IMR-90 (cell line): ENCODE results near the gene POFUT2. TPM values are rescaled to one million over a fixed set of nuclear protein-coding genes. Genes with fewer than 3 reads are reported as not detected.

Experiments
- ATAC-seq: fragments of 200-7000 bp; cut with Tn5 transposase; 2 replicates; pipeline ENCODE4 v1.9.1; 2020; ENCODE audit warnings: low read depth, mild to moderate bottlenecking, moderate library complexity
- BruUV-seq: library from RNA; stranded (reverse); fragments of 400-500 nt; replicated peaks from 2 replicates; lab custom pipeline; 2021; lab: Mats Ljungman, UMichigan
- CTCF ChIA-PET: fragments of 300-600 bp; formaldehyde crosslinking; extraction: SDS; loops from one replicate; lab custom pipeline; 2021; ENCODE audit warnings: antibody characterized with exemption; lab: Yijun Ruan, JAX
- POLR2A ChIA-PET: fragments of 300-600 bp; sonication (Branson Sonifier 250); formaldehyde crosslinking; loops from one replicate; lab custom pipeline; 2022; ENCODE audit warnings: antibody characterized with exemption; ENCODE audit not compliant: unreplicated experiment; lab: Charles Lee
- DNase-seq: peaks from one replicate; pipeline ENCODE4 v3.0.0; 2013
- H2AFZ ChIP-seq: replicated peaks from 2 replicates; pipeline ENCODE3; 2013; ENCODE audit warnings: low read length, mild to moderate bottlenecking; ENCODE audit not compliant: poor library complexity
- H2AK5ac ChIP-seq: 2 replicates; pipeline ENCODE4 v1.6.1; 2013; ENCODE audit warnings: low read depth, low read length, inconsistent platforms
- H2AK9ac ChIP-seq: replicated peaks from 2 replicates; pipeline ENCODE3; 2013; ENCODE audit warnings: mild to moderate bottlenecking, low read depth, low read length, moderate library complexity; ENCODE audit not compliant: poor library complexity
- H2BK120ac ChIP-seq: 2 replicates; pipeline ENCODE4 v1.6.1; 2013; ENCODE audit warnings: low read depth, low read length, inconsistent platforms
- H2BK15ac ChIP-seq: 3 replicates; pipeline ENCODE4 v1.6.1; 2013; ENCODE audit warnings: low read depth, low read length, inconsistent platforms
- H2BK20ac ChIP-seq: 2 replicates; pipeline ENCODE4 v1.6.1; 2013; ENCODE audit warnings: low read depth, mild to moderate bottlenecking, inconsistent platforms, low read length, moderate library complexity
- H2BK5ac ChIP-seq: 2 replicates; pipeline ENCODE4 v1.6.1; 2013; ENCODE audit warnings: mild to moderate bottlenecking, low read depth, low read length, inconsistent platforms; ENCODE audit not compliant: poor library complexity, severe bottlenecking
- H3K14ac ChIP-seq: replicated peaks from 2 replicates; pipeline ENCODE4 v1.6.1; 2013; ENCODE audit warnings: low read depth, low read length, inconsistent platforms
- H3K18ac ChIP-seq: 2 replicates; pipeline ENCODE4 v1.6.1; 2013; ENCODE audit warnings: low read depth, low read length, control low read depth
- H3K23ac ChIP-seq: 2 replicates; pipeline ENCODE4 v1.6.1; 2013; ENCODE audit warnings: low read depth, low read length, inconsistent platforms
- H3K27ac ChIP-seq: 2 replicates; pipeline ENCODE4 v1.5.1; 2013; ENCODE audit warnings: mild to moderate bottlenecking, control low read depth, low read length; ENCODE audit not compliant: insufficient read depth
- H3K27me3 ChIP-seq: 2 replicates; pipeline ENCODE4 v1.6.1; 2013; ENCODE audit warnings: low read length; ENCODE audit not compliant: control insufficient read depth, insufficient read depth
- H3K36me3 ChIP-seq: 2 replicates; pipeline ENCODE4 v1.6.1; 2013; ENCODE audit warnings: low read length, mixed read lengths; ENCODE audit not compliant: control insufficient read depth, insufficient read depth
- H3K4ac ChIP-seq: 2 replicates; pipeline ENCODE4 v1.6.1; 2013; ENCODE audit warnings: low read depth, low read length, inconsistent platforms
- H3K4me1 ChIP-seq: 2 replicates; pipeline ENCODE4 v1.6.1; 2013; ENCODE audit warnings: low read length, mixed read lengths; ENCODE audit not compliant: control insufficient read depth, insufficient read depth
- H3K4me2 ChIP-seq: 2 replicates; pipeline ENCODE4 v1.6.1; 2013; ENCODE audit warnings: low read depth, mild to moderate bottlenecking, control low read depth, low read length, moderate library complexity
- H3K4me3 ChIP-seq: 2 replicates; pipeline ENCODE4 v1.5.1; 2013; ENCODE audit warnings: low read depth, mild to moderate bottlenecking, control low read depth, low read length, moderate library complexity; ENCODE audit not compliant: insufficient read depth
- H3K56ac ChIP-seq: 2 replicates; pipeline ENCODE4 v1.6.1; 2013; ENCODE audit warnings: low read length, inconsistent platforms; ENCODE audit not compliant: insufficient read depth; ENCODE audit errors: extremely low read depth
- H3K79me1 ChIP-seq, 2 experiments: 2 replicates each; pipeline ENCODE4 v1.6.1; 2013; ENCODE audit warnings: low read length in 2 of 2, inconsistent platforms in 1 of 2, low read depth in 1 of 2
- H3K9ac ChIP-seq: 2 replicates; pipeline ENCODE4 v1.6.1; 2013; ENCODE audit warnings: low read depth, low read length, control low read depth
- H3K9me1 ChIP-seq: 2 replicates; pipeline ENCODE4 v1.6.1; 2013; ENCODE audit warnings: low read length, inconsistent platforms; ENCODE audit not compliant: insufficient read depth
- H3K9me3 ChIP-seq: 2 replicates; pipeline ENCODE4 v1.6.1; 2013; ENCODE audit warnings: low read length; ENCODE audit not compliant: control insufficient read depth, insufficient read depth
- H4K20me1 ChIP-seq: 2 replicates; pipeline ENCODE4 v1.6.1; 2013; ENCODE audit warnings: low read length, inconsistent platforms; ENCODE audit not compliant: insufficient read depth
- H4K5ac ChIP-seq: 2 replicates; pipeline ENCODE4 v1.6.1; 2013; ENCODE audit warnings: mild to moderate bottlenecking, low read depth, low read length, control low read depth
- H4K8ac ChIP-seq, 2 experiments: 2 replicates each; pipeline ENCODE4 v1.6.1; 2013; ENCODE audit warnings: low read depth in 2 of 2, low read length in 2 of 2, control low read depth in 1 of 2, inconsistent platforms in 1 of 2
- H4K91ac ChIP-seq: 2 replicates; pipeline ENCODE4 v1.6.1; 2013; ENCODE audit warnings: low read depth, low read length, inconsistent platforms; ENCODE audit not compliant: insufficient read depth
- BHLHE40 ChIP-seq: fragments of 150-350 bp; IDR thresholded peaks from 2 replicates; pipeline ENCODE4 v1.6.1; 2016; ENCODE audit warnings: mild to moderate bottlenecking, low read depth, low read length
- CEBPB ChIP-seq: IDR thresholded peaks from 2 replicates; pipeline ENCODE4 v1.6.1; 2012; ENCODE audit warnings: low read depth, low read length, improper control_type of control experiment
- CTCF ChIP-seq: conservative IDR thresholded peaks from 2 replicates; pipeline ENCODE4 v1.5.1; 2012; ENCODE audit warnings: mild to moderate bottlenecking, low read depth, low read length, improper control_type of control experiment
- FOS ChIP-seq: fragments of 150-350 bp; IDR thresholded peaks from 2 replicates; pipeline ENCODE4 v1.6.1; 2016; ENCODE audit warnings: low read depth, low read length
- MXI1 ChIP-seq: IDR thresholded peaks from 2 replicates; pipeline ENCODE4 v1.6.1; 2012; ENCODE audit warnings: low read depth, mild to moderate bottlenecking, low read length, moderate library complexity, borderline replicate concordance
- RFX5 ChIP-seq: IDR thresholded peaks from 2 replicates; pipeline ENCODE4 v1.8.0; 2012; ENCODE audit warnings: low read depth, mild to moderate bottlenecking, low read length, moderate library complexity
- WGBS, 2 experiments: methylation state at CpG; one replicate each; pipeline versions ENCODE4 v1.1.5 to v1.1.7; 2013; ENCODE audit warnings: missing lambda C conversion rate in 2 of 2; ENCODE audit not compliant: insufficient read length in 1 of 2; ENCODE audit errors: extremely low coverage in 2 of 2; 5-methylcytosine and 5-hydroxymethylcytosine counted together
- dilution Hi-C: fragments of 300-500 bp; cut with HindIII; formaldehyde crosslinking; loops from one replicate; pipeline ENCODE4 v1.14.3; 2018; ENCODE audit warnings: low sequenced_read_pairs; ENCODE audit not compliant: unreplicated experiment
- in situ Hi-C: fragments of 300-500 bp; cut with MboI; formaldehyde crosslinking; loops from 3 replicates; pipeline ENCODE4 v1.14.3; 2019; ENCODE audit warnings: low sequenced_read_pairs, inconsistent platforms, mixed read lengths
- intact Hi-C: fragments of 100-400 bp; cut with micrococcal nuclease; formaldehyde crosslinking; loops from 2 replicates; pipeline ENCODE4 v1.10.0; 2022
- polyA plus RNA-seq, 3 experiments: library from polyadenylated mRNA; depleted of rRNA; stranded (reverse); fragments of >200 nt; gene quantifications; 2 replicates each; pipeline ENCODE4 v1.2.3, GENCODE V29; 2012; ENCODE audit warnings: low replicate concordance in 1 of 3
- total RNA-seq: library from RNA; depleted of rRNA; stranded (reverse); fragments of >200 nt; gene quantifications from 2 replicates; pipeline ENCODE4 v1.2.3, GENCODE V29; 2012

POFUT2 gene
- total and polyA plus RNA-seq, 2 of the 4 experiments (the other 2 are of a cell fraction) = 18.8 to 59.3 TPM

GRCh38 chr21:45336870-45337269 lies 49.2 kb upstream of the POFUT2 start:
- BruUV-seq = no TSS peak

More at GRCh38 chr21:45336870-45337269, 49.2 kb upstream of the POFUT2 start:
- 0 out of 2 replicates have a peak overlapping the region, but pooled peaks have one; percentile 15 for H2AK5ac ChIP-seq
- H3K9me3 ChIP-seq = no peaks in the 10 kb centered on the region
- WGBS, 2 experiments = 40% methylated on average over 1 of the region's 8 CpGs; no CpG with 5 or more reads in 1 of the 2 experiments
- no peak overlapping the region for H3K27ac ChIP-seq
- H3K36me3 ChIP-seq = no peaks in the 10 kb centered on the region
- no peak overlapping the region for H2AK9ac ChIP-seq
- H3K4ac ChIP-seq = no peak overlapping the region
- H2BK120ac ChIP-seq = peak overlapping the region; percentile 19; the same call in 1 of the 2 replicates
- no peak overlapping the region for H3K18ac ChIP-seq
- no peak overlapping the region; the same call in 1 of the 2 replicates for H4K91ac ChIP-seq
- H3K4me3 ChIP-seq = no peak overlapping the region
- no peak overlapping the region for H4K8ac ChIP-seq
- H3K79me1 ChIP-seq = no peaks in the 10 kb centered on the region
- no peaks in the 10 kb centered on the region for H4K20me1 ChIP-seq
- H2BK5ac ChIP-seq = no peak overlapping the region
- dilution Hi-C loops (no loop called here), intact Hi-C loops (no loop called here), in situ Hi-C loops (no loop called here)
- no peak overlapping the region for H3K23ac ChIP-seq
- no peak overlapping the region; the same call in 1 of the 2 replicates for H3K14ac ChIP-seq
- POLR2A ChIA-PET = no interaction called here
- peak overlapping the region; percentile 61 for H2AFZ ChIP-seq
- no peak overlapping the region; the same call in none of the 2 replicates for H2BK20ac ChIP-seq
- no peak overlapping the region; the same call in 2 of the 3 replicates for H2BK15ac ChIP-seq
- no peaks in the 10 kb centered on the region for H3K27me3 ChIP-seq
- TF ChIP-seq CTCF = no peak
- TF ChIP-seq RFX5 = no peak
- no peak for TF ChIP-seq FOS
- no peak for TF ChIP-seq CEBPB
- no peak for TF ChIP-seq MXI1
- TF ChIP-seq BHLHE40 = no peak
- no peak overlapping the region for H4K5ac ChIP-seq
- DNase-seq = peak; percentile 33
- CTCF ChIA-PET = no interaction called here
- peaks cover 15% of the 10 kb centered on the region for H3K4me1 ChIP-seq
- H3K9me1 ChIP-seq = peaks cover 5% of the 10 kb centered on the region; the same call in 1 of the 2 replicates
- no peak overlapping the region for H3K56ac ChIP-seq
- no peak overlapping the region for H3K4me2 ChIP-seq
- ATAC-seq = 0 out of 2 replicates have a peak, but pooled peaks have one; percentile 51
- no peak overlapping the region for H3K9ac ChIP-seq
